ENCODE data around the gene IFT43.

IFT43 gene

GRCh38 chr14:76083796-76084765 lies 98.5 kb downstream of the IFT43 start:
- no peaks in the 10 kb centered on the region for H3K9me3 Mint-ChIP-seq
- no peak for ATAC-seq (replicated peaks)
- no peak for DNase-seq
- peaks cover 0 to 5% of the 10 kb centered on the region in 2 donors for H3K27me3 Mint-ChIP-seq
- H3K27ac Mint-ChIP-seq = no peak overlapping the region
- no peak overlapping the region for H3K4me3 Mint-ChIP-seq
- H3K36me3 Mint-ChIP-seq (ENCODE audit: insufficient read depth) = no peaks in the 10 kb centered on the region
- H3K4me1 Mint-ChIP-seq (ENCODE audit: low read depth in 2 of 2) = no peaks in the 10 kb centered on the region

GRCh38 chr14:76085358-76085757 lies 99.8 kb downstream of the IFT43 start:
- ATAC-seq (replicated peaks) (no peak), DNase-seq (no peak)
- H3K36me3 Mint-ChIP-seq (ENCODE audit: insufficient read depth) = no peaks in the 10 kb centered on the region

GRCh38 chr14:76086636-76087035 lies 101.1 kb downstream of the IFT43 start:
- H3K9me3 Mint-ChIP-seq = no peaks in the 10 kb centered on the region
- no peak overlapping the region for H3K4me3 Mint-ChIP-seq
- DNase-seq = no peak
- no peaks in the 10 kb centered on the region for H3K36me3 Mint-ChIP-seq (ENCODE audit: insufficient read depth)
- no peaks in the 10 kb centered on the region for H3K4me1 Mint-ChIP-seq (ENCODE audit: low read depth in 2 of 2)
- no peak overlapping the region for H3K27ac Mint-ChIP-seq
- ATAC-seq (replicated peaks) = no peak
- peaks cover 5 to 17% of the 10 kb centered on the region in 2 donors for H3K27me3 Mint-ChIP-seq

More at GRCh38 chr14:76085358-76085757, 99.8 kb downstream of the IFT43 start:
- H3K9me3 Mint-ChIP-seq = no peaks in the 10 kb centered on the region
- no peaks in the 10 kb centered on the region for H3K4me1 Mint-ChIP-seq (ENCODE audit: low read depth in 2 of 2)
- no peak overlapping the region for H3K4me3 Mint-ChIP-seq
- peaks cover 0 to 8% of the 10 kb centered on the region in 2 donors for H3K27me3 Mint-ChIP-seq
- H3K27ac Mint-ChIP-seq = no peak overlapping the region

GRCh38 chr14:76088326-76088725 lies 102.8 kb downstream of the IFT43 start:
- Mint-ChIP-seq H3K9me3 (no peaks in the 10 kb centered on the region), H3K27ac (peak overlapping the region in 1 of 2 donors; percentile 4), H3K4me1 (ENCODE audit: low read depth in 2 of 2) (no peaks in the 10 kb centered on the region), H3K36me3 (ENCODE audit: insufficient read depth) (no peaks in the 10 kb centered on the region), H3K4me3 (no peak overlapping the region), H3K27me3 (peaks cover 5 to 33% of the 10 kb centered on the region in 2 donors)
- ATAC-seq (replicated peaks) (no peak), DNase-seq (no peak)

GRCh38 chr14:76088771-76089571 lies 103.4 kb downstream of the IFT43 start:
- Mint-ChIP-seq H3K27me3 (peaks cover 9 to 38% of the 10 kb centered on the region in 2 donors), H3K36me3 (ENCODE audit: insufficient read depth) (no peaks in the 10 kb centered on the region), H3K4me3 (no peak overlapping the region), H3K27ac (no peak overlapping the region), H3K4me1 (ENCODE audit: low read depth in 2 of 2) (no peaks in the 10 kb centered on the region), H3K9me3 (no peaks in the 10 kb centered on the region)
- ATAC-seq (replicated peaks) (no peak), DNase-seq (no peak)

GRCh38 chr14:76089575-76089974 lies 104.0 kb downstream of the IFT43 start:
- Mint-ChIP-seq H3K4me3 (no peak overlapping the region), H3K27ac (no peak overlapping the region), H3K9me3 (no peaks in the 10 kb centered on the region), H3K36me3 (ENCODE audit: insufficient read depth) (no peaks in the 10 kb centered on the region), H3K27me3 (peaks cover 14 to 44% of the 10 kb centered on the region in 2 donors), H3K4me1 (ENCODE audit: low read depth in 2 of 2) (no peaks in the 10 kb centered on the region)
- DNase-seq (no peak), ATAC-seq (replicated peaks) (no peak)

- no peak overlapping the region for H3K27ac Mint-ChIP-seq
- no peaks in the 10 kb centered on the region for H3K36me3 Mint-ChIP-seq (ENCODE audit: insufficient read depth)
- no peak overlapping the region for H3K4me3 Mint-ChIP-seq
- H3K4me1 Mint-ChIP-seq (ENCODE audit: low read depth in 2 of 2) = no peaks in the 10 kb centered on the region
- H3K27me3 Mint-ChIP-seq = peaks cover 14 to 45% of the 10 kb centered on the region in 2 donors
- DNase-seq = no peak
- H3K9me3 Mint-ChIP-seq = no peaks in the 10 kb centered on the region
- ATAC-seq (replicated peaks) = no peak
Measured at GRCh38 chr14:76090616-76091391, 105.2 kb downstream of the IFT43 start.

GRCh38 chr14:76093077-76093476 lies 107.5 kb downstream of the IFT43 start:
- H3K4me3 Mint-ChIP-seq = no peak overlapping the region
- DNase-seq (no peak), ATAC-seq (replicated peaks) (no peak)
- H3K4me1 Mint-ChIP-seq (ENCODE audit: low read depth in 2 of 2) = no peaks in the 10 kb centered on the region
- no peak overlapping the region for H3K27ac Mint-ChIP-seq
- H3K27me3 Mint-ChIP-seq = peaks cover 14 to 61% of the 10 kb centered on the region in 2 donors
- H3K36me3 Mint-ChIP-seq (ENCODE audit: insufficient read depth) = no peaks in the 10 kb centered on the region
- no peaks in the 10 kb centered on the region for H3K9me3 Mint-ChIP-seq

GRCh38 chr14:76096257-76096656 lies 110.7 kb downstream of the IFT43 start:
- Mint-ChIP-seq H3K9me3 (no peaks in the 10 kb centered on the region), H3K36me3 (ENCODE audit: insufficient read depth) (no peaks in the 10 kb centered on the region), H3K27ac (no peak overlapping the region), H3K27me3 (peaks cover 24 to 75% of the 10 kb centered on the region in 2 donors), H3K4me3 (no peak overlapping the region), H3K4me1 (ENCODE audit: low read depth in 2 of 2) (no peaks in the 10 kb centered on the region)
- DNase-seq (no peak), ATAC-seq (replicated peaks) (no peak)

- ATAC-seq (replicated peaks) = no peak
- H3K4me3 Mint-ChIP-seq = no peak overlapping the region
- DNase-seq = no peak
Measured at GRCh38 chr14:76097547-76097946, 112.0 kb downstream of the IFT43 start.

GRCh38 chr14:76098047-76098446 lies 112.5 kb downstream of the IFT43 start:
- H3K9me3 Mint-ChIP-seq = no peaks in the 10 kb centered on the region
- ATAC-seq (replicated peaks) (no peak), DNase-seq (no peak)
- H3K36me3 Mint-ChIP-seq (ENCODE audit: insufficient read depth) = no peaks in the 10 kb centered on the region
- peaks cover 19 to 71% of the 10 kb centered on the region in 2 donors for H3K27me3 Mint-ChIP-seq
- H3K4me3 Mint-ChIP-seq = no peak overlapping the region
- H3K27ac Mint-ChIP-seq = no peak overlapping the region
- no peaks in the 10 kb centered on the region for H3K4me1 Mint-ChIP-seq (ENCODE audit: low read depth in 2 of 2)

More at GRCh38 chr14:76097547-76097946, 112.0 kb downstream of the IFT43 start:
- Mint-ChIP-seq H3K27me3 (peaks cover 19 to 75% of the 10 kb centered on the region in 2 donors), H3K27ac (no peak overlapping the region), H3K9me3 (no peaks in the 10 kb centered on the region), H3K4me1 (ENCODE audit: low read depth in 2 of 2) (no peaks in the 10 kb centered on the region), H3K36me3 (ENCODE audit: insufficient read depth) (no peaks in the 10 kb centered on the region)

GRCh38 chr14:76098916-76099675 lies 113.5 kb downstream of the IFT43 start:
- H3K4me3 Mint-ChIP-seq = no peak overlapping the region
- no peaks in the 10 kb centered on the region for H3K9me3 Mint-ChIP-seq
- no peaks in the 10 kb centered on the region for H3K4me1 Mint-ChIP-seq (ENCODE audit: low read depth in 2 of 2)
- H3K36me3 Mint-ChIP-seq (ENCODE audit: insufficient read depth) = no peaks in the 10 kb centered on the region
- ATAC-seq (replicated peaks) = no peak
- H3K27me3 Mint-ChIP-seq = peaks cover 19 to 73% of the 10 kb centered on the region in 2 donors
- no peak for DNase-seq
- no peak overlapping the region for H3K27ac Mint-ChIP-seq
